Fibroblast of villous mesenchyme (primary cell): ENCODE results near the gene ARRB2. TPM values are rescaled to one million over a fixed set of nuclear protein-coding genes. Genes with fewer than 3 reads are reported as not detected.

Source experiments
- DNase-seq: peaks from one replicate; pipeline ENCODE4 v3.0.0-alpha.2; 2010; ENCODE audit warnings: low read depth
- H3K4me3 ChIP-seq: 2 replicates; pipeline ENCODE4 v1.5.1; 2011; ENCODE audit warnings: low read depth, mild to moderate bottlenecking, low read length
- total RNA-seq: library from RNA; depleted of rRNA; stranded (reverse); fragments of >200 nt; gene quantifications from 2 replicates; pipeline ENCODE4 v1.2.3, GENCODE V29; 2012
- TF ChIP-seq, protein P1 (sequence below): IDR thresholded peaks from 2 replicates; pipeline ENCODE4 v1.5.1; 2012; ENCODE audit warnings: low read depth, mild to moderate bottlenecking, low read length; ENCODE audit not compliant: insufficient read depth

The ARRB2 gene
- total RNA-seq, 1 donor: 3.5 TPM

DNA sequence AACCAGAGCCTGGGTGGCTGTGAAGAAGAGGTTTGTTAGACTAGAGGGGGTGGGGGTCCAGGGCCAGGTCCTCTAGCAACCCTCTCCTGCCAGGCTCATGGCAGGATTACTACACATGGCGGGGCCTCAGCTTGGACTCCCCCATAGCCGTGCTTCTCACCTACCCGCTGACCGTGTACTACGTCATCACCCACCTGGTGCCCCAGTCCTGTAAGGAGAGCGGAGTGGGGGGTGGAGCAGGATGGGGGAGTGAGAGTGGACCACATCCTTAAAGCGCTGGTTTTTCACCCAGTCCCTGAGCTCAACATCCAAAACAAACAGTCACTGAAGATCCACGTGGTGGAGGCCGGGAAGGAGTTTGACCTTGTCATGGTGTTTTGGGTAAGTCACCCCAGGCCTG is 33.5 kb downstream of the ARRB2 start:
- no peak for DNase-seq
- TF ChIP-seq, protein P1, sequence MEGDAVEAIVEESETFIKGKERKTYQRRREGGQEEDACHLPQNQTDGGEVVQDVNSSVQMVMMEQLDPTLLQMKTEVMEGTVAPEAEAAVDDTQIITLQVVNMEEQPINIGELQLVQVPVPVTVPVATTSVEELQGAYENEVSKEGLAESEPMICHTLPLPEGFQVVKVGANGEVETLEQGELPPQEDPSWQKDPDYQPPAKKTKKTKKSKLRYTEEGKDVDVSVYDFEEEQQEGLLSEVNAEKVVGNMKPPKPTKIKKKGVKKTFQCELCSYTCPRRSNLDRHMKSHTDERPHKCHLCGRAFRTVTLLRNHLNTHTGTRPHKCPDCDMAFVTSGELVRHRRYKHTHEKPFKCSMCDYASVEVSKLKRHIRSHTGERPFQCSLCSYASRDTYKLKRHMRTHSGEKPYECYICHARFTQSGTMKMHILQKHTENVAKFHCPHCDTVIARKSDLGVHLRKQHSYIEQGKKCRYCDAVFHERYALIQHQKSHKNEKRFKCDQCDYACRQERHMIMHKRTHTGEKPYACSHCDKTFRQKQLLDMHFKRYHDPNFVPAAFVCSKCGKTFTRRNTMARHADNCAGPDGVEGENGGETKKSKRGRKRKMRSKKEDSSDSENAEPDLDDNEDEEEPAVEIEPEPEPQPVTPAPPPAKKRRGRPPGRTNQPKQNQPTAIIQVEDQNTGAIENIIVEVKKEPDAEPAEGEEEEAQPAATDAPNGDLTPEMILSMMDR: no peak
- H3K4me3 ChIP-seq: no peak overlapping the region

DNA sequence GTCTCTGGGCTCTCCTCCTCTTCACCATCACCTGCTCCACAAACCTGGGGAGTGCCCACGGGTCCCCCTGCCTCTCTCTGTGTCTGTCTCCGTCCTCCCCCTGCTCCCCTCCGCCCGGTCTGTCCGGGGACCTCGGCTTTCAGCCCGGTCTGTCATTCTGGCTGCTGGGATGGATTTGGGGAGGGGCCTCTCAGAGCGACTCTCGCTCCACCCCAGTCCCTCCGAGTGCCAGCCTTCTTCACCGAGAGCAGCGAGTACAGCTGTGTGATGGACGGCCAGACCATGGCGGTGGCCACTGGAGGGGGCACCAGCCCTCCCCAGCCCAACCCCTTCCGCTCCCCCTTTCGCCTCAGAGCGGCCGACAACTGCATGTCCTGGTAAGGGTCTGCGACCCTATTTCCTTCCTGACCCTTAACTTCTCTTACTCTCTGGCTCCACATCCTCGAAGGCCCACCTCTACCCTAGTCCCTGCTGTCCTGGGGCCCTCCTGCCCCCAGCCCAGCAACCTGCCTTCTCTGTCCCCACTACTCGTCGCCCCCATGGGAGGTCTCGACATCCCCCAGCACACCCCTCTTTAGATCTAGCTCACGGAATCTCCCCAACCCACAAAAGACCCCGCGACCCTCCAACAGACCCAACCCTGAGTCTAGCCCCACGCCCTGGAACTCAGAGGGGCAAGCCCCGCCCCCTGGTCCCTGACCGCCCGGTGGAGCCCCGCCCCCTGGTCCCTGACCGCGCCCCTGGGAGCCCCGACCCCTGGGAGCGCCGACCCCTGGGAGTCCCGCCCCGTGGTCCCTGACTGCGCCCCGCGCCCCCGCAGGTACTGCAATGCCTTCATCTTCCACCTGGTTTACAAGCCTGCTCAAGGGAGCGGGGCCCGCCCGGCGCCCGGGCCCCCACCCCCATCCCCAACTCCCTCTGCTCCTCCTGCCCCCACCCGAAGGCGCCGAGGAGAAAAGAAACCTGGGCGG is 34.9 kb downstream of the ARRB2 start:
- TF ChIP-seq, protein P1: no peak
- DNase-seq: no peak

DNA sequence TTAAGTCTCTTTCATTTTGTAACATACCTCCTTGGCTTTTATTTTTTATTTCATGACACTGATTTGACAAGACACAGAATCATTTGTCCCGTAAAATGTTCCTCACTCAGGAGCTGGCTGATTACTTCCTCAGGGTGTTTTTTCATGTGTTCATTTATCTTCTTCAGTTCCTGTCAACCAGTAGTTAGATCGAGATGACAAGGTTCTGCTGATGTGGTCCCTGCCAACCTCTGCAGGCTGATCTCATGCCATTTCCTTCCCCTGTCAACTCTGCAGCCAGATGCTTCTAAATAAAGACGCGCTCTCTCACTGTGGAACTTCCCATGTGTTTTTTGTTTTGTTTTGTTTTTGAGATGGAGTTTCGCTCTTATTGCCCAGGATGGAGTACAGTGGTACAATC is 37.4 kb downstream of the ARRB2 start:
- H3K4me3 ChIP-seq: no peak overlapping the region
- DNase-seq: no peak
- TF ChIP-seq, protein P1: no peak

More for the DNA sequence above, 34.9 kb downstream of the ARRB2 start:
- H3K4me3 ChIP-seq: no peak overlapping the region

DNA sequence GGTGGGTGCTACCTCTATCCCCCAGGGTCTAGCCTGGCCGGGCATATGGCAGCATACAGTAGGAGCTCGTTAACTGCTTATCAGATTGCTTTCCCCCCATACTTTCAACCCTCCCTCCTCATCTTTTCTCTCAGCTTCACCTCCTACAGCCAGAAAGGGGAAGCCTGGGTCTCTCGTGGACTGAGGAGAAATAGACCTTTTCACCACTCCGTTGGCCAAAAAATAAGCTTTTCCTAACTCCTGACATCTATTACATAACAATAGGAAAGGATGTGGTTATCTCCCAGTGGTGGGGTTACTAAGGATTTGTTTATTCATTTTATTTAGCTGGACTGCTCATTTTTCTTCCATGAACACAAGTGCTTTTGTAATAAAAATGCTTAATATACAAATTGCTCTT is 38.3 kb downstream of the ARRB2 start:
- TF ChIP-seq, protein P1: no peak
- H3K4me3 ChIP-seq: no peak overlapping the region
- DNase-seq: no peak

DNA sequence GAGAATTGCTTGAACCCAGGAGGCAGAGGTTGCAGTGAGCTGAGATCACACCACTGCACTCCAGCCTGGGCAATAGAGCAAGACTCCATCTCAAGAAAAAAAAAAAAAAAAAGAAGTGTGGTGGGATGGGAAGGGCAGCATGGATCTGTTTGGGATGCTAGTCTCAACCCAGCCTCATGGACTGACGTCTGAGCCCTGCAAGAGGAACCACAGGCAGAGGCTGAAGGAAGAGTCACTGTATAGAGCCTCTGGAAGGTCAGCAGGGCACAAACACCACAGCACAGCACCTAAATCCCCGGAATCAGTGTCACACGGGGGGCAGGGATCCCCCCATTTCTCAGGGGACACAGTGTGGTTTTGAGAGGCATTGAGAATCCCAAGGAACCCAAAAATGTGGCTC is 40.2 kb downstream of the ARRB2 start:
- no peak for DNase-seq
- TF ChIP-seq, protein P1: no peak

DNA sequence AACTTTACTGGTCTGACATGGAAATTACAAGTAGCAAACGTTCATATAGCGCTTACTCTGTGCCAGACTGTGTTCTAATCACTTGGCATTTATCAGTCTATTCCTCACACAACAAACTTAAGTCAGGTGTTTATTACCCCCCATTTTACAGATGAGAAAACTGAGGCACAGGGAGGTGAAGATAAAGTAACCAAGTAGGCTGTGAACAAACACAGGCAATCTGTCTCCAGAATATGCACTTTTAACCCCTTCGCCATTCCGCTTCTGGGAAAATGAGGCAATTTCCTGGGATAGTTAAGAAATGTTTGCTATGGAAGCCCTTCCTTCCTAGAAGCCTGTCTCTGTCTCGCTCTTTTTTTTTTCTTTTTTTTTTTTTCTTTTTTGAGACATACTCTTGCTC is 41.5 kb downstream of the ARRB2 start:
- no peak overlapping the region for H3K4me3 ChIP-seq
- peak; percentile 47 for DNase-seq
- TF ChIP-seq, protein P1: no peak

More for the DNA sequence above, 40.2 kb downstream of the ARRB2 start:
- no peak overlapping the region for H3K4me3 ChIP-seq
